Adrenal gland (tissue), 12 donors: ENCODE measurements around the gene MACO1. TPM values are rescaled to one million over a fixed set of nuclear protein-coding genes. Genes with fewer than 3 reads are reported as not detected.

ENCODE experiments used
- DNase-seq, 7 donors: peaks; one replicate each; pipeline ENCODE4 v3.0.0-alpha.2; 2019 to 2020
- H3K27ac ChIP-seq, 5 donors: fragments of 200-600 bp; sonication (generic) in 4 of 5; 1 replicate in 3 of 5; 2 replicates in 2 of 5; pipeline versions ENCODE4 v1.5.1 to v1.8.0; 2016 to 2020; ENCODE audit warnings: mild to moderate bottlenecking in 1 of 5
- H3K27me3 ChIP-seq: fragments of 200-600 bp; 2 replicates; pipeline ENCODE4 v1.8.0; 2021
- H3K36me3 ChIP-seq, 2 donors: fragments of 200-600 bp; replicated peaks in 1 of 2; 1 replicate in 1 of 2; 2 replicates in 1 of 2; pipeline versions ENCODE4 v1.5.1 to v1.8.0; 2018 to 2022
- H3K4me1 ChIP-seq, 2 donors: fragments of 200-600 bp; replicated peaks in 1 of 2; 1 replicate in 1 of 2; 2 replicates in 1 of 2; pipeline versions ENCODE4 v1.5.1 to v1.8.0; 2018 to 2021
- H3K4me3 ChIP-seq, 4 donors: fragments of 200-600 bp; sonication (generic) in 3 of 4; one replicate each; pipeline ENCODE4 v1.5.1; 2016 to 2018
- H3K9me3 ChIP-seq, 3 donors: fragments of 200-600 bp; sonication (generic) in 1 of 3; replicated peaks in 1 of 3; 1 replicate in 2 of 3; 2 replicates in 1 of 3; pipeline versions ENCODE4 v1.5.1 to v1.8.0; 2016 to 2021
- CTCF ChIP-seq, 6 experiments: fragments of 450-650 bp in 4 of 6; fragments of 200-600 bp in 2 of 6; sonication (generic) in 1 of 6; IDR thresholded peaks; 1 replicate in 5 of 6; 2 replicates in 1 of 6; pipeline versions ENCODE4 v1.5.1 to v1.8.0; 2016 to 2021; ENCODE audit warnings: antibody characterized with exemption in 6 of 6, mild to moderate bottlenecking in 2 of 6, moderate library complexity in 1 of 6
- POLR2A ChIP-seq, 2 donors: fragments of 450-650 bp; IDR thresholded peaks; one replicate each; pipeline ENCODE4 v1.6.1; 2017; ENCODE audit warnings: antibody characterized with exemption in 2 of 2, mild to moderate bottlenecking in 2 of 2, moderate library complexity in 1 of 2
- WGBS, 4 donors: extraction: QIAGEN DNeasy Blood & Tissue Kit in 2 of 4; methylation state at CpG; one replicate each; pipeline versions ENCODE4 v1.1.5 to v1.1.7; 2013 to 2017; 5-methylcytosine and 5-hydroxymethylcytosine counted together
- intact Hi-C, 2 donors: fragments of 100-400 bp; cut with DNase I; formaldehyde crosslinking; loops; one replicate each; pipeline versions ENCODE4 v1.14.1 to v1.15.0; 2022 to 2023
- polyA plus RNA-seq, 3 donors: library from polyadenylated mRNA; stranded (reverse); fragments of 200-250 nt in 2 of 3; fragments of 350-450 nt in 1 of 3; fragmentation: Illumina TruSeq in 1 of 3; extraction: RNeasy Lipid Tissue Mini Kit (QIAGEN cat#74804) in 1 of 3; gene quantifications; one replicate each; pipeline ENCODE4 v1.2.3, GENCODE V29; 2013 to 2014
- total RNA-seq, 9 donors: library from RNA; depleted of rRNA in 4 of 9; stranded (reverse); fragments of >200 nt in 4 of 9; fragments of 120-200 nt in 1 of 9; fragmentation: NEBNext Ultra II Directional in 1 of 9; extraction: Animal tissue kit (Norgen Biotek cat#: 25700) in 1 of 9; gene quantifications; one replicate each; pipeline versions ENCODE4 v1.1.0 to v1.2.4, GENCODE V29; 2013 to 2023
- donor health status: healthy with polysubstance abuse.
- donor health status: Bipolar disorder and iron deficiency.
- donor health status: DM: yes; HTN: yes; CAD: no.
- donor health status: DM: no; HTN: no; CAD: no.
- donor health status: DM: no; HTN: no; CAD: no.
- donor health status: DM: yes; HTN: yes; CAD: no.

The MACO1 gene
- total and polyA plus RNA-seq, 12 donors: 15.1 to 48.4 (median 29.6) TPM

GRCh38 chr1:25524568-25525360 is 94.1 kb downstream of the MACO1 start:
- Histone ChIP-seq H3K36me3 (no peaks in the 10 kb centered on the region), H3K9me3 (no peaks in the 10 kb centered on the region), H3K4me1 (no peaks in the 10 kb centered on the region), H3K27me3 (no peaks in the 10 kb centered on the region), H3K4me3 (no peak overlapping the region), H3K27ac (no peak overlapping the region)
- intact Hi-C loops: loop anchor here (5.0 to 10.0 kb wide), 2 partner anchors 122 to 240 kb away; no protein-coding TSS in a partner anchor
- TF ChIP-seq POLR2A (IDR thresholded peaks at IDR 0.05) (no peak), CTCF (IDR thresholded peaks at IDR 0.05) (no peak)
- 76 to 82% (median 78%) methylated on average over 9 to 15 of the region's 15 CpGs for WGBS, 4 donors
- no peak for DNase-seq

DNA sequence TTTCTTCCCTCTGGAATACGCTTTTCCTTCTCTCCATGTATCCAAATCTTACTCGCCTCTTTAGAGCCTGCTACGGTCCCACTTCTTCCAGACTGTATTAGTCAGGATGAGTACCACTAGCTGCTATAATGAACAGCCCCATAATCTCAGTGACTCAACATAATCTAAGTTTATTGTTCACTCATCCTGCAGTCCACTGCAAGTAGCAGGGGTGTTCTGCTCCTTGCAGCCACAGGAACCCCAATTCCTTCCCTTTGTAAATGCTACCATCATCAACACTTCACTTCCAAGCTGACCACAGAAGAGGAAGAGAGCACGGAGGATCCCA is 94.6 kb downstream of the MACO1 start:
- Histone ChIP-seq H3K4me3 (no peak overlapping the region), H3K9me3 (no peaks in the 10 kb centered on the region), H3K36me3 (no peaks in the 10 kb centered on the region), H3K4me1 (no peaks in the 10 kb centered on the region), H3K27me3 (no peaks in the 10 kb centered on the region), H3K27ac (no peak overlapping the region)
- 89 to 94% (median 93%) methylated on average over 4 of the region's 4 CpGs for WGBS, 4 donors
- TF ChIP-seq CTCF (IDR thresholded peaks at IDR 0.05) (no peak), POLR2A (IDR thresholded peaks at IDR 0.05) (no peak)
- intact Hi-C loops: loop anchor here in 1 of 2 donors (10.0 kb wide), 1 partner anchor 241 kb away; no protein-coding TSS in a partner anchor
- DNase-seq: no peak

- Histone ChIP-seq H3K27me3 (no peaks in the 10 kb centered on the region), H3K4me3 (no peak overlapping the region), H3K9me3 (no peaks in the 10 kb centered on the region), H3K4me1 (peaks cover 0 to 8% of the 10 kb centered on the region in 2 donors), H3K27ac (no peak overlapping the region), H3K36me3 (no peaks in the 10 kb centered on the region)
- intact Hi-C loops: loop anchor here in 1 of 2 donors (10.0 kb wide), 1 partner anchor 242 kb away; no protein-coding TSS in a partner anchor
- no peak for TF ChIP-seq CTCF (IDR thresholded peaks at IDR 0.05)
- TF ChIP-seq POLR2A (IDR thresholded peaks at IDR 0.05): no peak
- no peak for DNase-seq
- WGBS, 4 donors: 78 to 90% (median 89%) methylated on average over 2 of the region's 2 CpGs
Measured at GRCh38 chr1:25526753-25527152, 96.1 kb downstream of the MACO1 start.

- no peaks in the 10 kb centered on the region for H3K36me3 ChIP-seq
- H3K9me3 ChIP-seq: no peaks in the 10 kb centered on the region
- no peak overlapping the region for H3K4me3 ChIP-seq
- 79 to 82% (median 81%) methylated on average over 12 of the region's 12 CpGs for WGBS, 4 donors
- H3K27me3 ChIP-seq: no peaks in the 10 kb centered on the region
- H3K27ac ChIP-seq: no peak overlapping the region
- no peak for TF ChIP-seq CTCF (IDR thresholded peaks at IDR 0.05)
- no peak for TF ChIP-seq POLR2A (IDR thresholded peaks at IDR 0.05)
- DNase-seq: no peak
- H3K4me1 ChIP-seq: peaks cover 0 to 8% of the 10 kb centered on the region in 2 donors
- intact Hi-C loops: loop anchor here in 1 of 2 donors (10.0 kb wide), 1 partner anchor 243 kb away; no protein-coding TSS in a partner anchor
Measured at GRCh38 chr1:25527226-25527846, 96.6 kb downstream of the MACO1 start.
